ENCODE measurements around the gene ACYP2. TPM values are rescaled to one million over a fixed set of nuclear protein-coding genes. Genes with fewer than 3 reads are reported as not detected.
"Not testable (repeated sequence)": the region's sequence is repeated elsewhere in the genome, so short reads cannot be mapped to it uniquely, and the experiment has no call there.

ACYP2 gene
- total RNA-seq, 1 donor from 2014 or later, result 9.0 TPM

DNA sequence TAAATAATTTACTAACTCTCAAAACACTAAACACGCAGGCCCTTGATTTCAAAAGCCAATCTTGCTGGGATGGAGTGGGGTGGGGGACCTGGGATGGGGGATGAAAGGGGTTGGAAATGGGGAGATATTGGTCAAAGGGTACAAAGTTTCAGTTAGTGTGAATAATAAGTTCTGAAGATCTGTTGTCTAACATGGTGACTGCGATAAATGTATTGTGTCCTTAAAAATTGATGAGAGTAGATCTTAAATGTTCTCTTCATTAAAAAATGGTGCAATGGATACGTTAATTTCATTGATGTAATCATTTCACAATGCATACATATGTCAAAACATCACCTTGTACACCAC lies 505 bp upstream of the ACYP2 start:
- Histone ChIP-seq H3K36me3 (ENCODE audit: control insufficient read depth, insufficient read depth, low read length) (no peaks in the 10 kb centered on the region), H3K4me3 (ENCODE audit: low read depth, low read length) (peak overlapping the region; percentile 89), H3K27me3 (ENCODE audit: control insufficient read depth, insufficient read depth, low read length) (no peaks in the 10 kb centered on the region)
- no peak for FAIRE-seq
- TF ChIP-seq, protein P1, sequence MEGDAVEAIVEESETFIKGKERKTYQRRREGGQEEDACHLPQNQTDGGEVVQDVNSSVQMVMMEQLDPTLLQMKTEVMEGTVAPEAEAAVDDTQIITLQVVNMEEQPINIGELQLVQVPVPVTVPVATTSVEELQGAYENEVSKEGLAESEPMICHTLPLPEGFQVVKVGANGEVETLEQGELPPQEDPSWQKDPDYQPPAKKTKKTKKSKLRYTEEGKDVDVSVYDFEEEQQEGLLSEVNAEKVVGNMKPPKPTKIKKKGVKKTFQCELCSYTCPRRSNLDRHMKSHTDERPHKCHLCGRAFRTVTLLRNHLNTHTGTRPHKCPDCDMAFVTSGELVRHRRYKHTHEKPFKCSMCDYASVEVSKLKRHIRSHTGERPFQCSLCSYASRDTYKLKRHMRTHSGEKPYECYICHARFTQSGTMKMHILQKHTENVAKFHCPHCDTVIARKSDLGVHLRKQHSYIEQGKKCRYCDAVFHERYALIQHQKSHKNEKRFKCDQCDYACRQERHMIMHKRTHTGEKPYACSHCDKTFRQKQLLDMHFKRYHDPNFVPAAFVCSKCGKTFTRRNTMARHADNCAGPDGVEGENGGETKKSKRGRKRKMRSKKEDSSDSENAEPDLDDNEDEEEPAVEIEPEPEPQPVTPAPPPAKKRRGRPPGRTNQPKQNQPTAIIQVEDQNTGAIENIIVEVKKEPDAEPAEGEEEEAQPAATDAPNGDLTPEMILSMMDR (IDR thresholded peaks at IDR 0.05; ENCODE audit: insufficient read depth, low read length, severe bottlenecking), result no peak
- no peak for DNase-seq (ENCODE audit: low read depth)

DNA sequence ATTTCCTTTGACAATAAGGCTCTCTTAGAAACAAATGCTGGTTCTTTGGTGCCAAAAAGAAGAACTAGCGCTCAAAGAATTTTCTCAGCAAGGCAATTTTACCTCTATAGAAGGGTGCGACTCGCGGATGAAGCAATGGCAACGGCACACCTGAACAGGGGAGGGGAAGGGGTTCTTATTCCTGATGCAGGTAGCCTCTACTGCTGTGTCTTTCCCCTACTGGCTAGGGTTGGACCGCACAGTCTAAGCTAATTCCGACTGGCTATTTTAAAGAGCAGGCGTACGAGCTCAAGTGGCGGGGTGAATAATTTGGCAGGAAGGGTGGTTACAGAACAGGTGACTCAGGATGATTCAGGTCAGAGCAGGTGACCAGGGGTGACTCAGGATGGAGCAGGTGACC lies 1.2 kb downstream of the ACYP2 start:
- H3K27me3 ChIP-seq (ENCODE audit: control insufficient read depth, insufficient read depth, low read length); H3K4me3 ChIP-seq (ENCODE audit: low read depth, low read length); FAIRE-seq; H3K36me3 ChIP-seq (ENCODE audit: control insufficient read depth, insufficient read depth, low read length): not testable (repeated sequence)
- peak; percentile 28 for DNase-seq (ENCODE audit: low read depth)

DNA sequence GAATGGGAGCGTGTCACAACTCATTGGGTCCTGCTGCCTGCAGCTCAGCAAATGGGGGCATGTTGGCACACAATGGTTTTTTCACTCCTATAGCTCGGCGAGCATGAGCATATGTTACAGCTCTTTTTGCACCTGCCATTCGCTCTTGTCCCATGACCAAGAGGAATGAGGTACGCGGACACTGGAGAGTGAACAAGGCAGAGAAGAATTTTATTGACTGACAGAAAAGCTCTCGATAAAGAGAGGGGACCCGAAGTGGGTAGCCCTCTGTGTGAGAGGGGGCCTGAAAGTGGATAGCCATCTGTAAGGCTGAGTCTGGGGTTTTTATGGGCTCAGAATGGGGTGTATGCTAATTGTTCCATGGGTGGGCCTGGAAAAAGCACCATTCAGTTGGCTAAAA lies 5.5 kb downstream of the ACYP2 start:
- Histone ChIP-seq H3K36me3 (ENCODE audit: control insufficient read depth, insufficient read depth, low read length) (no peaks in the 10 kb centered on the region), H3K4me3 (ENCODE audit: low read depth, low read length) (no peak overlapping the region), H3K27me3 (ENCODE audit: control insufficient read depth, insufficient read depth, low read length) (no peaks in the 10 kb centered on the region)
- FAIRE-seq (no peak), DNase-seq (ENCODE audit: low read depth) (no peak)
- TF ChIP-seq, protein P1 (IDR thresholded peaks at IDR 0.05; ENCODE audit: insufficient read depth, low read length, severe bottlenecking), result no peak

GRCh38 chr2:54122171-54122935 lies 6.9 kb downstream of the ACYP2 start:
- no peaks in the 10 kb centered on the region for H3K36me3 ChIP-seq (ENCODE audit: control insufficient read depth, insufficient read depth, low read length)
- no peak for FAIRE-seq
- no peak overlapping the region for H3K4me3 ChIP-seq (ENCODE audit: low read depth, low read length)
- H3K27me3 ChIP-seq (ENCODE audit: control insufficient read depth, insufficient read depth, low read length), result no peaks in the 10 kb centered on the region
- TF ChIP-seq, protein P1 (IDR thresholded peaks at IDR 0.05; ENCODE audit: insufficient read depth, low read length, severe bottlenecking), result no peak
- peak; percentile 15 for DNase-seq (ENCODE audit: low read depth)

- no peak for FAIRE-seq
- no peak overlapping the region for H3K4me3 ChIP-seq (ENCODE audit: low read depth, low read length)
- H3K27me3 ChIP-seq (ENCODE audit: control insufficient read depth, insufficient read depth, low read length), result no peaks in the 10 kb centered on the region
- DNase-seq (ENCODE audit: low read depth), result peak; percentile 91
- TF ChIP-seq, protein P1 (IDR thresholded peaks at IDR 0.05; ENCODE audit: insufficient read depth, low read length, severe bottlenecking), result no peak
- no peaks in the 10 kb centered on the region for H3K36me3 ChIP-seq (ENCODE audit: control insufficient read depth, insufficient read depth, low read length)
These were observed 7.5 kb downstream of the ACYP2 start for GRCh38 chr2:54122939-54123338.

DNA sequence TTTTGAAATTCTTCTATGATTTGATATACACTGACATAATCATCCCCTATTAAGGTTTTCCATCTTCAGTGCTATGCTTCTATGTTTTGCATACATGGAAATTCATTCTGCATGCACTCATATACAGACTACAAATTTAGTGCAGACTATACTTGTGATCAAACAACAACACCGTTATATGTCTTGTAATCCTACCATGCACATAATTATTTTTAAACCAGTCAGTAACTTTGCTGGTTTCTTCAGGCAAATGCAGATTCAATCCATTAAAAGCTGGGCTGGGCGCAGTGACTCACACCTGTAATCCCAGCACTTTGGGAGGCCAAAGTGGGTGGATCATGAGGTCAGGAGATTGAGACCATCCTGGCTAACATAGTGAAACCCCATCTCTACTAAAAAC lies 11.8 kb downstream of the ACYP2 start:
- not testable (repeated sequence) for H3K36me3 ChIP-seq (ENCODE audit: control insufficient read depth, insufficient read depth, low read length); FAIRE-seq

DNA sequence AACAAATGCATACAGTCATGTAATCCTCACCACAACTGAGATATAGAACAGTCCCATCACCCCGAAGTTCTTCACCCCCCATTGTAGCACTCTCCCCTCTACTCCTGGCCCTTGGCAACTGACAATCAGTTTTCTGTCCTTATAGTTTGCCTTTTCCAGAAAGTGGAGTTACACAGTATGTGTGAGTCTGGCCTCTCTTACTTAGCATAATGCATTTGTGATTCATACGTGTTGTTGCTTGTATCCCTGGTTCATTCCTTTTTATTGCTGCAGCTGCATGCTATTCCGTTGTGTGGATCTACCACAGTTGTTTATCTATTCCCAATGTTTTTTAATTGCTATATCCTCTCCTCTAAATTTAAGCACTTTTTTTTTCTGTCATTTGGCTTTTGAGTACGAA lies 17.6 kb downstream of the ACYP2 start:
- Histone ChIP-seq H3K36me3 (ENCODE audit: control insufficient read depth, insufficient read depth, low read length) (no peaks in the 10 kb centered on the region), H3K27me3 (ENCODE audit: control insufficient read depth, insufficient read depth, low read length) (no peaks in the 10 kb centered on the region), H3K4me3 (ENCODE audit: low read depth, low read length) (no peak overlapping the region)
- DNase-seq (ENCODE audit: low read depth) (no peak), FAIRE-seq (no peak)
- TF ChIP-seq, protein P1 (IDR thresholded peaks at IDR 0.05; ENCODE audit: insufficient read depth, low read length, severe bottlenecking), result no peak

More for the DNA sequence above, 11.8 kb downstream of the ACYP2 start:
- not testable (repeated sequence) for H3K4me3 ChIP-seq (ENCODE audit: low read depth, low read length); H3K27me3 ChIP-seq (ENCODE audit: control insufficient read depth, insufficient read depth, low read length); DNase-seq (ENCODE audit: low read depth)

Measured in bronchial epithelial cell (primary cell).